HFFc6 (cell line): ENCODE measurements around the gene LSG1. TPM values are rescaled to one million over a fixed set of nuclear protein-coding genes. Genes with fewer than 3 reads are reported as not detected.
A peak's percentile ranks its signal among the peaks of the same experiment; 100 is the strongest.
"Not testable (repeated sequence)": the region's sequence is repeated elsewhere in the genome, so short reads cannot be mapped to it uniquely, and the experiment has no call there.

ENCODE experiments used
- DNase-seq: peaks from one replicate; pipeline ENCODE4 v3.0.0-alpha.2; 2018
- H3K27ac Mint-ChIP-seq: 2 replicates; pipeline ENCODE4 v1.8.0; 2020; ENCODE audit warnings: mild to moderate bottlenecking, mixed read lengths
- H3K27me3 Mint-ChIP-seq: 2 replicates; pipeline ENCODE4 v1.8.0; 2021; ENCODE audit warnings: mild to moderate bottlenecking, moderate library complexity, mixed read lengths; ENCODE audit not compliant: insufficient read depth
- H3K36me3 Mint-ChIP-seq: 2 replicates; pipeline ENCODE4 v1.8.0; 2021; ENCODE audit warnings: low read depth, mixed read lengths
- H3K4me1 Mint-ChIP-seq: 2 replicates; pipeline ENCODE4 v1.8.0; 2020; ENCODE audit warnings: low read depth, mixed read lengths
- H3K4me3 Mint-ChIP-seq: 2 replicates; pipeline ENCODE4 v1.8.0; 2020; ENCODE audit warnings: mild to moderate bottlenecking, moderate library complexity, mixed read lengths
- H3K9me3 Mint-ChIP-seq: 2 replicates; pipeline ENCODE4 v1.8.0; 2020; ENCODE audit warnings: mild to moderate bottlenecking, mixed read lengths
- CTCF ChIP-seq: fragments of 200-600 bp; sonication (generic); IDR thresholded peaks from 2 replicates; pipeline ENCODE4 v1.5.0; 2021; ENCODE audit warnings: antibody characterized with exemption, mild to moderate bottlenecking
- total RNA-seq, 6 experiments: library from RNA; stranded (reverse); fragmentation: NEBNext Ultra II Directional; extraction: Animal tissue kit (Norgen Biotek cat#: 25700); gene quantifications; 2 replicates in 1 of 6; 3 replicates in 5 of 6; pipeline ENCODE4 v1.2.3, GENCODE V29; 2021

Gene LSG1
- total RNA-seq, 6 experiments from 2014 or later, result 26.4 to 31.7 (median 29.3) TPM

GRCh38 chr3:194631696-194632095 lies 40.3 kb downstream of the LSG1 start:
- Mint-ChIP-seq H3K27me3 (no peaks in the 10 kb centered on the region; the same call in 1 of the 2 replicates), H3K36me3 (peaks cover 29% of the 10 kb centered on the region), H3K4me3 (0 out of 2 replicates have a peak overlapping the region, but pooled peaks have one; percentile 91), H3K9me3 (peaks cover 9% of the 10 kb centered on the region), H3K4me1 (peaks cover 14% of the 10 kb centered on the region), H3K27ac (no peak overlapping the region)
- no peak for DNase-seq
- TF ChIP-seq CTCF, result no peak

- H3K27ac Mint-ChIP-seq, result not testable (repeated sequence)
- peaks cover 14% of the 10 kb centered on the region for H3K4me1 Mint-ChIP-seq
- peaks cover 35% of the 10 kb centered on the region for H3K36me3 Mint-ChIP-seq
These were observed 41.3 kb downstream of the LSG1 start for GRCh38 chr3:194630681-194631080.

GRCh38 chr3:194624956-194625355 lies 47.0 kb downstream of the LSG1 start:
- Mint-ChIP-seq H3K4me3 (no peak overlapping the region), H3K4me1 (no peaks in the 10 kb centered on the region), H3K9me3 (no peaks in the 10 kb centered on the region), H3K36me3 (peaks cover 32% of the 10 kb centered on the region), H3K27ac (no peak overlapping the region), H3K27me3 (no peaks in the 10 kb centered on the region)
- no peak for TF ChIP-seq CTCF
- no peak for DNase-seq

More at GRCh38 chr3:194630681-194631080, 41.3 kb downstream of the LSG1 start:
- DNase-seq, H3K4me3 Mint-ChIP-seq, H3K27me3 Mint-ChIP-seq, H3K9me3 Mint-ChIP-seq: not testable (repeated sequence)

GRCh38 chr3:194623449-194624290 lies 48.3 kb downstream of the LSG1 start:
- H3K9me3 Mint-ChIP-seq, result no peaks in the 10 kb centered on the region
- H3K4me1 Mint-ChIP-seq, result no peaks in the 10 kb centered on the region
- no peak for DNase-seq
- H3K27ac Mint-ChIP-seq, result no peak overlapping the region
- no peak overlapping the region for H3K4me3 Mint-ChIP-seq
- H3K36me3 Mint-ChIP-seq, result peaks cover 32% of the 10 kb centered on the region
- no peaks in the 10 kb centered on the region for H3K27me3 Mint-ChIP-seq
- no peak for TF ChIP-seq CTCF

GRCh38 chr3:194622621-194623340 lies 49.2 kb downstream of the LSG1 start:
- H3K36me3 Mint-ChIP-seq, result peaks cover 26% of the 10 kb centered on the region
- TF ChIP-seq CTCF, result no peak
- H3K4me1 Mint-ChIP-seq, result peaks cover 2% of the 10 kb centered on the region; the same call in 1 of the 2 replicates
- H3K27ac Mint-ChIP-seq, result no peak overlapping the region
- DNase-seq, result no peak
- no peaks in the 10 kb centered on the region for H3K9me3 Mint-ChIP-seq
- H3K27me3 Mint-ChIP-seq, result no peaks in the 10 kb centered on the region
- H3K4me3 Mint-ChIP-seq, result no peak overlapping the region

- Mint-ChIP-seq H3K9me3 (no peaks in the 10 kb centered on the region), H3K4me3 (no peak overlapping the region), H3K4me1 (peaks cover 4% of the 10 kb centered on the region; the same call in 1 of the 2 replicates), H3K36me3 (peaks cover 26% of the 10 kb centered on the region), H3K27me3 (no peaks in the 10 kb centered on the region), H3K27ac (no peak overlapping the region)
- DNase-seq, result no peak
- TF ChIP-seq CTCF, result no peak
These were observed 50.0 kb downstream of the LSG1 start for GRCh38 chr3:194621947-194622346.
